Fibroblast of lung (primary cell): ENCODE results near the gene EPHA1.

Source experiments
- EZH2 ChIP-seq: IDR thresholded peaks from 2 replicates; pipeline ENCODE4 v1.5.1; 2012; ENCODE audit warnings: low read length, control low read depth, mild to moderate bottlenecking; ENCODE audit errors: missing control alignments
- TF ChIP-seq, protein P1 (sequence below), 2 donors: IDR thresholded peaks in 1 of 2; conservative IDR thresholded peaks in 1 of 2; 1 replicate in 1 of 2; 2 replicates in 1 of 2; pipeline ENCODE4 v1.5.1; 2011 to 2012; ENCODE audit warnings: low read length in 2 of 2, control low read depth in 1 of 2, inconsistent platforms in 1 of 2, low read depth in 1 of 2, mild to moderate bottlenecking in 1 of 2

- TF ChIP-seq, protein P1, sequence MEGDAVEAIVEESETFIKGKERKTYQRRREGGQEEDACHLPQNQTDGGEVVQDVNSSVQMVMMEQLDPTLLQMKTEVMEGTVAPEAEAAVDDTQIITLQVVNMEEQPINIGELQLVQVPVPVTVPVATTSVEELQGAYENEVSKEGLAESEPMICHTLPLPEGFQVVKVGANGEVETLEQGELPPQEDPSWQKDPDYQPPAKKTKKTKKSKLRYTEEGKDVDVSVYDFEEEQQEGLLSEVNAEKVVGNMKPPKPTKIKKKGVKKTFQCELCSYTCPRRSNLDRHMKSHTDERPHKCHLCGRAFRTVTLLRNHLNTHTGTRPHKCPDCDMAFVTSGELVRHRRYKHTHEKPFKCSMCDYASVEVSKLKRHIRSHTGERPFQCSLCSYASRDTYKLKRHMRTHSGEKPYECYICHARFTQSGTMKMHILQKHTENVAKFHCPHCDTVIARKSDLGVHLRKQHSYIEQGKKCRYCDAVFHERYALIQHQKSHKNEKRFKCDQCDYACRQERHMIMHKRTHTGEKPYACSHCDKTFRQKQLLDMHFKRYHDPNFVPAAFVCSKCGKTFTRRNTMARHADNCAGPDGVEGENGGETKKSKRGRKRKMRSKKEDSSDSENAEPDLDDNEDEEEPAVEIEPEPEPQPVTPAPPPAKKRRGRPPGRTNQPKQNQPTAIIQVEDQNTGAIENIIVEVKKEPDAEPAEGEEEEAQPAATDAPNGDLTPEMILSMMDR (conservative IDR thresholded peaks at IDR 0.05 in 1 of 2, IDR thresholded peaks at IDR 0.05 in 1 of 2; ENCODE audit: low read depth in 1 of 2, low read length in 2 of 2) = no peak
- no peak for TF ChIP-seq EZH2
These were observed 20.6 kb downstream of the EPHA1 start for GRCh38 chr7:143388051-143388450.
